Stomach (tissue), 9 donors: ENCODE measurements around the gene ZNF25. TPM values are rescaled to one million over a fixed set of nuclear protein-coding genes. Genes with fewer than 3 reads are reported as not detected.

Experiments
- DNase-seq, 2 donors: peaks; one replicate each; pipeline versions ENCODE4 v3.0.0 to v3.0.0-alpha.2; 2013 to 2019
- H3K27ac ChIP-seq, 5 donors: fragments of 200-600 bp in 4 of 5; sonication (generic) in 4 of 5; one replicate each; pipeline ENCODE4 v1.5.1; 2013 to 2019; ENCODE audit warnings: mild to moderate bottlenecking in 1 of 5, moderate library complexity in 1 of 5
- H3K27me3 ChIP-seq, 3 donors: fragments of 200-600 bp; sonication (generic); one replicate each; pipeline ENCODE4 v1.5.1; 2017 to 2019; ENCODE audit warnings: mixed run types in 1 of 3
- H3K36me3 ChIP-seq, 4 donors: fragments of 200-600 bp; sonication (generic); 1 replicate in 3 of 4; 2 replicates in 1 of 4; pipeline ENCODE4 v1.5.1; 2016 to 2019
- H3K4me1 ChIP-seq, 4 donors: fragments of 200-600 bp; sonication (generic); one replicate each; pipeline ENCODE4 v1.5.1; 2016 to 2019
- H3K4me3 ChIP-seq, 4 donors: fragments of 200-600 bp; sonication (generic) in 3 of 4; one replicate each; pipeline ENCODE4 v1.5.1; 2016 to 2019; ENCODE audit warnings: mild to moderate bottlenecking in 1 of 4
- H3K9me3 ChIP-seq, 4 donors: fragments of 200-600 bp; sonication (generic); one replicate each; pipeline ENCODE4 v1.5.1; 2016 to 2019
- EP300 ChIP-seq: sonication (generic); formaldehyde crosslinking; IDR thresholded peaks from one replicate; pipeline ENCODE4 v1.6.1; 2017; ENCODE audit warnings: antibody characterized with exemption
- POLR2A ChIP-seq, 4 donors: fragments of 450-650 bp; IDR thresholded peaks; one replicate each; pipeline ENCODE4 v1.6.1; 2016; ENCODE audit warnings: antibody characterized with exemption in 4 of 4, control low read depth in 2 of 4, mild to moderate bottlenecking in 1 of 4, moderate library complexity in 1 of 4
- POLR2AphosphoS5 ChIP-seq, 3 donors: sonication (generic); formaldehyde crosslinking; IDR thresholded peaks; one replicate each; pipeline ENCODE4 v1.6.1; 2016; ENCODE audit warnings: antibody characterized with exemption in 3 of 3
- WGBS, 5 donors: extraction: QIAGEN DNeasy Blood & Tissue Kit in 3 of 5; methylation state at CpG; one replicate each; pipeline versions ENCODE4 v1.1.5 to v1.1.7; 2013 to 2018; 5-methylcytosine and 5-hydroxymethylcytosine counted together
- intact Hi-C: fragments of 100-400 bp; cut with DNase I; formaldehyde crosslinking; loops from one replicate; pipeline ENCODE4 v1.15.1; 2023; ENCODE audit warnings: low total_unique reads
- polyA plus RNA-seq, 3 donors: library from polyadenylated mRNA; stranded (reverse); fragments of 200-250 nt; gene quantifications; one replicate each; pipeline ENCODE4 v1.2.3, GENCODE V29; 2013
- total RNA-seq, 5 donors: library from RNA; depleted of rRNA; stranded (reverse); fragments of >200 nt; gene quantifications; one replicate each; pipeline versions ENCODE4 v1.1.0 to v1.2.3, GENCODE V29; 2014 to 2016
- TF ChIP-seq, protein P1 (sequence below), 7 experiments: fragments of 450-650 bp in 4 of 7; fragments of 200-600 bp in 3 of 7; sonication (generic) in 3 of 7; IDR thresholded peaks; one replicate each; pipeline ENCODE4 v1.5.1; 2016 to 2019; ENCODE audit warnings: antibody characterized with exemption in 7 of 7, control low read depth in 2 of 7, mild to moderate bottlenecking in 1 of 7
- donor health status: healthy with polysubstance abuse.
- donor health status: Bipolar disorder and iron deficiency.
- donor health status: healthy.

Gene ZNF25
- total and polyA plus RNA-seq, 8 donors = 3.7 to 23.9 (median 5.0) TPM

GRCh38 chr10:37960591-37961137 lies 15.8 kb downstream of the ZNF25 start:
- H3K4me3 ChIP-seq = no peak overlapping the region
- H3K27ac ChIP-seq = no peak overlapping the region
- no peaks in the 10 kb centered on the region for H3K4me1 ChIP-seq
- intact Hi-C loops = no loop called here
- peaks cover 21 to 79% (median 60%) of the 10 kb centered on the region in 4 donors for H3K36me3 ChIP-seq
- peaks cover 0 to 20% (median 11%) of the 10 kb centered on the region in 4 donors for H3K9me3 ChIP-seq
- 93 to 100% (median 96%) methylated on average over 2 of the region's 2 CpGs for WGBS, 5 donors
- H3K27me3 ChIP-seq = no peaks in the 10 kb centered on the region
- DNase-seq = no peak
- TF ChIP-seq, protein P1, sequence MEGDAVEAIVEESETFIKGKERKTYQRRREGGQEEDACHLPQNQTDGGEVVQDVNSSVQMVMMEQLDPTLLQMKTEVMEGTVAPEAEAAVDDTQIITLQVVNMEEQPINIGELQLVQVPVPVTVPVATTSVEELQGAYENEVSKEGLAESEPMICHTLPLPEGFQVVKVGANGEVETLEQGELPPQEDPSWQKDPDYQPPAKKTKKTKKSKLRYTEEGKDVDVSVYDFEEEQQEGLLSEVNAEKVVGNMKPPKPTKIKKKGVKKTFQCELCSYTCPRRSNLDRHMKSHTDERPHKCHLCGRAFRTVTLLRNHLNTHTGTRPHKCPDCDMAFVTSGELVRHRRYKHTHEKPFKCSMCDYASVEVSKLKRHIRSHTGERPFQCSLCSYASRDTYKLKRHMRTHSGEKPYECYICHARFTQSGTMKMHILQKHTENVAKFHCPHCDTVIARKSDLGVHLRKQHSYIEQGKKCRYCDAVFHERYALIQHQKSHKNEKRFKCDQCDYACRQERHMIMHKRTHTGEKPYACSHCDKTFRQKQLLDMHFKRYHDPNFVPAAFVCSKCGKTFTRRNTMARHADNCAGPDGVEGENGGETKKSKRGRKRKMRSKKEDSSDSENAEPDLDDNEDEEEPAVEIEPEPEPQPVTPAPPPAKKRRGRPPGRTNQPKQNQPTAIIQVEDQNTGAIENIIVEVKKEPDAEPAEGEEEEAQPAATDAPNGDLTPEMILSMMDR (IDR thresholded peaks at IDR 0.05) = no peak
- no peak for TF ChIP-seq EP300
- TF ChIP-seq POLR2AphosphoS5 (IDR thresholded peaks at IDR 0.05) = no peak

GRCh38 chr10:37957841-37958240 lies 18.6 kb downstream of the ZNF25 start:
- no peak for DNase-seq
- Histone ChIP-seq H3K4me1 (no peaks in the 10 kb centered on the region), H3K36me3 (peaks cover 40 to 81% (median 68%) of the 10 kb centered on the region in 4 donors), H3K27ac (no peak overlapping the region), H3K4me3 (no peak overlapping the region), H3K27me3 (no peaks in the 10 kb centered on the region), H3K9me3 (peaks cover 0 to 7% (median 0%) of the 10 kb centered on the region in 4 donors)
- TF ChIP-seq, protein P1 (IDR thresholded peaks at IDR 0.05) = no peak
- no peak for TF ChIP-seq EP300
- no peak for TF ChIP-seq POLR2AphosphoS5 (IDR thresholded peaks at IDR 0.05)
- no peak for TF ChIP-seq POLR2A (IDR thresholded peaks at IDR 0.05)
- intact Hi-C loops = no loop called here
- WGBS, 5 donors = 85 to 98% (median 91%) methylated on average over 2 of the region's 2 CpGs

DNA sequence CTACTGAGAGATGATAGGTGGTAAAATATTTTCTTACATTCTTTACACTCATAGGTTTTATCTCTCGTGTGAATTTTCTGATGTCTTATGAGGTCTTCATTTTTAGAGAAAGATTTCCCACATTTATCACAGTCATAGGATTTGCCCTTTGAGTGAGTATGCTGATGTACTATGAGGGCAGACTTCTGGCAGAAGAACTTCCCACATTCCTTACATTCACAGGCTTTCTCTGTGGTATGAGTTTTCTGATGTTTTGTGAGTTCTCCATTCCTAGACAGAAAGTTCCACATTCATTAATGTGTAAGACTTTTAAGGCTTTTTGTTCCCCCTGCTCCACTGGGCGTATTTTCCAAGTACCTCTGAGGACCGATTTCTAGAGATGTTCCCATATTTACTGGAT lies 23.5 kb downstream of the ZNF25 start:
- H3K9me3 ChIP-seq = peaks cover 0 to 16% (median 0%) of the 10 kb centered on the region in 4 donors
- no peaks in the 10 kb centered on the region for H3K27me3 ChIP-seq
- peaks cover 54 to 93% (median 85%) of the 10 kb centered on the region in 4 donors for H3K36me3 ChIP-seq
- no peak for DNase-seq
- H3K4me1 ChIP-seq = no peaks in the 10 kb centered on the region
- intact Hi-C loops = no loop called here
- TF ChIP-seq POLR2AphosphoS5 (IDR thresholded peaks at IDR 0.05) (no peak), POLR2A (IDR thresholded peaks at IDR 0.05) (no peak)
- 91 to 97% (median 94%) methylated on average over 3 of the region's 3 CpGs for WGBS, 5 donors
- no peak overlapping the region for H3K4me3 ChIP-seq
- no peak overlapping the region for H3K27ac ChIP-seq

GRCh38 chr10:37952043-37952755 lies 24.2 kb downstream of the ZNF25 start:
- no peak for TF ChIP-seq POLR2AphosphoS5 (IDR thresholded peaks at IDR 0.05)
- no peak for TF ChIP-seq POLR2A (IDR thresholded peaks at IDR 0.05)
- TF ChIP-seq, protein P1 (IDR thresholded peaks at IDR 0.05) = no peak
- TF ChIP-seq EP300 = no peak
- whole genome bisulfite sequencing, 5 donors = 88 to 95% (median 90%) methylated on average over 2 of the region's 2 CpGs
- Histone ChIP-seq H3K4me3 (no peak overlapping the region), H3K27me3 (no peaks in the 10 kb centered on the region), H3K36me3 (peaks cover 52 to 86% (median 78%) of the 10 kb centered on the region in 4 donors), H3K27ac (no peak overlapping the region), H3K4me1 (no peaks in the 10 kb centered on the region), H3K9me3 (peaks cover 0 to 16% (median 0%) of the 10 kb centered on the region in 4 donors)
- DNase-seq = no peak
- intact Hi-C loops = no loop called here

- Histone ChIP-seq H3K36me3 (peaks cover 18 to 64% (median 42%) of the 10 kb centered on the region in 4 donors), H3K4me3 (no peak overlapping the region), H3K9me3 (peaks cover 0 to 13% (median 0%) of the 10 kb centered on the region in 4 donors), H3K27me3 (no peaks in the 10 kb centered on the region), H3K4me1 (no peaks in the 10 kb centered on the region), H3K27ac (no peak overlapping the region)
- intact Hi-C loops = no loop called here
- TF ChIP-seq EP300 = no peak
- TF ChIP-seq POLR2A (IDR thresholded peaks at IDR 0.05) = no peak
- TF ChIP-seq POLR2AphosphoS5 (IDR thresholded peaks at IDR 0.05) = no peak
- TF ChIP-seq, protein P1 (IDR thresholded peaks at IDR 0.05) = no peak
- no peak for DNase-seq
- 68 to 76% (median 74%) methylated on average over 3 of the region's 3 CpGs for WGBS, 5 donors
Measured at GRCh38 chr10:37948210-37948609, 28.2 kb downstream of the ZNF25 start.
